MCF 10A (cell line): ENCODE results near the gene PGAM1. TPM values are rescaled to one million over a fixed set of nuclear protein-coding genes. Genes with fewer than 3 reads are reported as not detected.
"Not testable (repeated sequence)": the region's sequence is repeated elsewhere in the genome, so short reads cannot be mapped to it uniquely, and the experiment has no call there.

ENCODE experiments used
- BruUV-seq: library from RNA; stranded (reverse); fragments of 400-500 nt; replicated peaks from 2 replicates; lab custom pipeline; 2021; lab: Mats Ljungman, UMichigan
- CTCF ChIA-PET: fragments of 300-600 bp; sonication (Branson Sonifier 250); formaldehyde crosslinking; extraction: SDS; loops from one replicate; lab custom pipeline; 2021; ENCODE audit warnings: antibody characterized with exemption, inconsistent platforms; lab: Yijun Ruan, JAX
- POLR2A ChIA-PET: fragments of 300-600, 350-650 bp; sonication (Branson Sonifier 250); formaldehyde crosslinking; extraction: SDS; loops from one replicate; lab custom pipeline; 2020; ENCODE audit warnings: antibody characterized with exemption, inconsistent platforms; lab: Yijun Ruan, JAX
- DNase-seq: peaks from one replicate; pipeline ENCODE4 v3.0.0-alpha.2; 2018; ENCODE audit not compliant: unreplicated experiment
- H3K27ac Mint-ChIP-seq: one replicate; pipeline ENCODE4 v1.8.0; 2022; ENCODE audit warnings: mild to moderate bottlenecking, low read depth, mixed read lengths; ENCODE audit not compliant: unreplicated experiment
- H3K27me3 Mint-ChIP-seq: one replicate; pipeline ENCODE4 v1.8.0; 2022; ENCODE audit warnings: mixed read lengths; ENCODE audit not compliant: insufficient read depth, unreplicated experiment
- H3K36me3 Mint-ChIP-seq: one replicate; pipeline ENCODE4 v1.8.0; 2022; ENCODE audit warnings: mild to moderate bottlenecking, moderate library complexity, mixed read lengths; ENCODE audit not compliant: insufficient read depth, unreplicated experiment
- H3K4me1 Mint-ChIP-seq: one replicate; pipeline ENCODE4 v1.8.0; 2022; ENCODE audit warnings: mixed read lengths; ENCODE audit not compliant: insufficient read depth, unreplicated experiment
- H3K4me3 Mint-ChIP-seq: one replicate; pipeline ENCODE4 v1.8.0; 2022; ENCODE audit warnings: mild to moderate bottlenecking, moderate library complexity, mixed read lengths; ENCODE audit not compliant: unreplicated experiment
- H3K9me3 Mint-ChIP-seq: one replicate; pipeline ENCODE4 v1.8.0; 2022; ENCODE audit warnings: mixed read lengths; ENCODE audit not compliant: unreplicated experiment
- CTCF ChIP-seq: fragments of 200-600 bp; IDR thresholded peaks from one replicate; pipeline ENCODE4 v1.8.0; 2022; ENCODE audit warnings: antibody characterized with exemption, mild to moderate bottlenecking; ENCODE audit not compliant: unreplicated experiment
- intact Hi-C: fragments of 100-400 bp; cut with micrococcal nuclease; formaldehyde crosslinking; loops from 2 replicates; pipeline ENCODE4 v1.14.1; 2022
- total RNA-seq: library from RNA; stranded (reverse); gene quantifications from 2 replicates; pipeline ENCODE4 v1.2.3, GENCODE V29; 2022

The PGAM1 gene
- total RNA-seq, 1 experiment from 2014 or later: 235 TPM

- intact Hi-C loops: no loop called here
- Mint-ChIP-seq H3K27ac (no peak overlapping the region), H3K36me3 (peaks cover 93% of the 10 kb centered on the region), H3K4me1 (peaks cover 10% of the 10 kb centered on the region), H3K9me3 (no peaks in the 10 kb centered on the region), H3K27me3 (no peaks in the 10 kb centered on the region), H3K4me3 (no peak overlapping the region)
- DNase-seq: no peak
- ChIA-PET CTCF (interaction anchor here (0.6 to 5.7 kb wide), 4 partner anchors 10 to 153 kb away, joined by 3 to 43 read pairs (median 18); no protein-coding TSS in a partner anchor), POLR2A (interaction anchor here (1.2 to 1.5 kb wide), 4 partner anchors 15 to 174 kb away, joined by 3 to 5 read pairs (median 4); no protein-coding TSS in a partner anchor)
- no peak for TF ChIP-seq CTCF
- BruUV-seq: no TSS peak
Measured at GRCh38 chr10:97474918-97475317, 48.9 kb downstream of the PGAM1 start.

GRCh38 chr10:97475936-97476594 lies 50.1 kb downstream of the PGAM1 start:
- Mint-ChIP-seq H3K36me3 (peaks cover 89% of the 10 kb centered on the region), H3K9me3 (no peaks in the 10 kb centered on the region), H3K4me1 (peaks cover 19% of the 10 kb centered on the region), H3K27ac (peak overlapping the region; percentile 46), H3K4me3 (no peak overlapping the region), H3K27me3 (no peaks in the 10 kb centered on the region)
- no peak for TF ChIP-seq CTCF
- BruUV-seq: no TSS peak
- ChIA-PET CTCF (interaction anchor here (0.6 to 5.7 kb wide), 9 partner anchors 11 to 143 kb away, joined by 3 to 43 read pairs (median 4); partner anchors contain the start of gene ANKRD2), POLR2A (interaction anchor here (0.7 to 2.4 kb wide), 11 partner anchors 8 to 121 kb away, joined by 3 to 14 read pairs (median 6); partner anchors contain the start of gene UBTD1)
- DNase-seq: peak; percentile 57
- intact Hi-C loops: no loop called here

GRCh38 chr10:97479410-97479809 lies 53.4 kb downstream of the PGAM1 start:
- H3K27ac Mint-ChIP-seq, H3K27me3 Mint-ChIP-seq, H3K9me3 Mint-ChIP-seq, H3K4me3 Mint-ChIP-seq, intact Hi-C loops, BruUV-seq, DNase-seq: not testable (repeated sequence)
- CTCF ChIA-PET: interaction anchor here (0.6 to 3.6 kb wide), 3 partner anchors 15 to 802 kb away, joined by 3 to 13 read pairs (median 3); no protein-coding TSS in a partner anchor
- POLR2A ChIA-PET: interaction anchor here (0.6 to 4.1 kb wide), 2 partner anchors 18 to 74 kb away, joined by 3 to 27 read pairs; no protein-coding TSS in a partner anchor
- peaks cover 26% of the 10 kb centered on the region for H3K4me1 Mint-ChIP-seq
- peaks cover 71% of the 10 kb centered on the region for H3K36me3 Mint-ChIP-seq

GRCh38 chr10:97479939-97480338 lies 53.9 kb downstream of the PGAM1 start:
- no peak for DNase-seq
- Mint-ChIP-seq H3K4me3 (no peak overlapping the region), H3K36me3 (peaks cover 71% of the 10 kb centered on the region), H3K27ac (no peak overlapping the region), H3K9me3 (no peaks in the 10 kb centered on the region), H3K27me3 (no peaks in the 10 kb centered on the region), H3K4me1 (peaks cover 26% of the 10 kb centered on the region)
- TF ChIP-seq CTCF: no peak
- ChIA-PET POLR2A (interaction anchor here (0.6 to 4.1 kb wide), 5 partner anchors 12 to 74 kb away, joined by 3 to 27 read pairs (median 5); partner anchors contain the start of gene UBTD1), CTCF (interaction anchor here (0.6 to 3.6 kb wide), 5 partner anchors 15 to 802 kb away, joined by 3 to 13 read pairs (median 3); no protein-coding TSS in a partner anchor)
- no TSS peak for BruUV-seq
- intact Hi-C loops: no loop called here
